Transverse colon (tissue), 3 donors: ENCODE measurements around the gene ANXA5.

Experiments
- CTCF ChIP-seq, 5 experiments: fragments of 200-600 bp in 3 of 5; fragments of 450-650 bp in 2 of 5; sonication (generic) in 3 of 5; IDR thresholded peaks; 1 replicate in 2 of 5; 2 replicates in 3 of 5; pipeline ENCODE4 v1.5.1; 2016 to 2017; ENCODE audit warnings: antibody characterized with exemption in 5 of 5, inconsistent platforms in 3 of 5, mild to moderate bottlenecking in 2 of 5, moderate library complexity in 1 of 5
- POLR2A ChIP-seq: fragments of 450-650 bp; IDR thresholded peaks from one replicate; pipeline ENCODE4 v1.6.1; 2016; ENCODE audit warnings: antibody characterized with exemption, mild to moderate bottlenecking, moderate library complexity

- TF ChIP-seq CTCF (IDR thresholded peaks at IDR 0.05), result no peak
- no peak for TF ChIP-seq POLR2A
Measured at GRCh38 chr4:121662225-121662624, 34.6 kb downstream of the ANXA5 start.
